ENCODE results near the gene MAJIN.

- TF ChIP-seq EZH2 (IDR thresholded peaks at IDR 0.05; ENCODE audit: borderline replicate concordance) (no peak), CTCF (IDR thresholded peaks at IDR 0.05; ENCODE audit: poor library complexity) (no peak)
Observed at GRCh38 chr11:64990222-64990923, 18.5 kb upstream of the MAJIN start.

Data from hepatocyte (in vitro differentiated cells).